Activated CD4-positive, alpha-beta T cell treated with anti-CD3 and anti-CD28 coated beads, Interleukin-2, amount 50 U/mL, for 1 hour (primary cell): Measurements from ENCODE around the gene CRACR2B.

Experiments used
- DNase-seq: peaks from one replicate; pipeline ENCODE4 v3.0.0-alpha.2; 2020

CRACR2B gene

GRCh38 chr11:839875-840617, 12.3 kb downstream of the CRACR2B start:
- DNase-seq = no peak

DNA sequence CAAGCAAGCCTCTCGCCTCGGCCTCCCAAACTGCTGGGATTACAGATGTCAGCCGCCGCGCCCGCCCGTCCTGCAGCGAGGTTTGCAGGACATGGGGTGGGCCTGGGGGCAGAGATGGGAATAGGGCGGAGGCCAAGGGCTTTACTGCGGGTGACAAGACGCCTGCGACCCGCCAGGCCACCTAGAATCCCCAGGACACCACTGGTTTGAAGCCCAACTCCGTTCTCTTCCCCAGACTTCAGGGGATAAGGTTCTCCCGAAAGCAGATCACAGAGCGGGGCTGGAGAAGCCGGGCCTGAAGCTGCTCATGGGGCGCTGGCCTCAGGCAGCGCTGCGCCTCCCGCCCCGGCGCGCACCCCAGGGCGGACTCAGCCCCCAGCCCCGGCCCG, 14.3 kb downstream of the CRACR2B start:
- no peak for DNase-seq

GRCh38 chr11:842370-843002, 14.8 kb downstream of the CRACR2B start, which contains the start of the genes POLR2L and TSPAN4:
TSS of gene POLR2L (minus strand) at chr11:842529. CDS start at chr11:842508, 21 bp downstream.
TSS of gene TSPAN4 (plus strand) at chr11:842852. CDS start at chr11:850305, 7,453 bp downstream.
- DNase-seq = peak; percentile 86

GRCh38 chr11:843086-843734, 15.5 kb downstream of the CRACR2B start:
- DNase-seq = no peak

DNA sequence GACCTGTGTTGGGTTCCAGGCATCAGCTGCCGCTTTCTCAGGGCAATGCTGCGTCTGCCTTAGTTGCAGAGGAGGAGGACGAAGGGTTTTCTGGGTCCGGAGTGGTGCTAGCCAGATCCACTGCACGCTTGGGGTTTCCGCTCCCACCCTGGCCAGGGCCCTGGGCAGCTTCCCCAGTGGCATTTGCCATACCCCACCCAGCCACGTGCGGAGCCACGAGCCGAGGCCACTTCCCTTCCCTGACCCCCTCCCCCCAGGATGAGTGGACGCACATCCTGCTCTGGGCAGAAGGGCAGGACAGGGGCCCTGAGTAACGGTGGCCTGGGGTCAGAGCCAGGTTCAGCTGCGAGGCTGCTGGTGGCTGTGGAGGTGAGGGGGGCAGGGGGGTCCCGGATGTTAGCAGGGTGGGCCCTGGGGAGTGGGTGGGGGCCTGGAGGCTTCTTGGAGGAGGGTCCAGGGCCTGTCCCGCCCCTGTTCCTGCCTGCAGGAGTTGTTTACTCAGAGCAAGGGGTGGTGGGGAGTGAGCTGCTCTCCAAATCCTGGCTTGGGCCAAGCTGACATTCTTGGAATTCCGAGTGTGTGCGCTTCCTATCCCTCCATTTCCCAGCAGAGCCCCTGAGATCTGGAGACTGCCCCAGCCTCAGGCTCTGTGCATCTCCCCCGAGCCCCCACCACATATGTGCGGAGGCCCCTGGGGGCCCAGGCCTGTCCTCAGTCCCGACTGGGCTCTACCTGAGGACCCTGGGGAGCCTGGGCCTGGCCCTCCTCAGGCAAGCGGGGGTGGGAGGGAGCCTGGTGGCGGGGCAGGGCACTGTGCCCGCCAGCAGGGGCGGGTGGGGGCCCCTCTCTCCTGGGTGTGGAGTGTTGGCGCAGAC, 16.3 kb downstream of the CRACR2B start:
- no peak for DNase-seq

DNA sequence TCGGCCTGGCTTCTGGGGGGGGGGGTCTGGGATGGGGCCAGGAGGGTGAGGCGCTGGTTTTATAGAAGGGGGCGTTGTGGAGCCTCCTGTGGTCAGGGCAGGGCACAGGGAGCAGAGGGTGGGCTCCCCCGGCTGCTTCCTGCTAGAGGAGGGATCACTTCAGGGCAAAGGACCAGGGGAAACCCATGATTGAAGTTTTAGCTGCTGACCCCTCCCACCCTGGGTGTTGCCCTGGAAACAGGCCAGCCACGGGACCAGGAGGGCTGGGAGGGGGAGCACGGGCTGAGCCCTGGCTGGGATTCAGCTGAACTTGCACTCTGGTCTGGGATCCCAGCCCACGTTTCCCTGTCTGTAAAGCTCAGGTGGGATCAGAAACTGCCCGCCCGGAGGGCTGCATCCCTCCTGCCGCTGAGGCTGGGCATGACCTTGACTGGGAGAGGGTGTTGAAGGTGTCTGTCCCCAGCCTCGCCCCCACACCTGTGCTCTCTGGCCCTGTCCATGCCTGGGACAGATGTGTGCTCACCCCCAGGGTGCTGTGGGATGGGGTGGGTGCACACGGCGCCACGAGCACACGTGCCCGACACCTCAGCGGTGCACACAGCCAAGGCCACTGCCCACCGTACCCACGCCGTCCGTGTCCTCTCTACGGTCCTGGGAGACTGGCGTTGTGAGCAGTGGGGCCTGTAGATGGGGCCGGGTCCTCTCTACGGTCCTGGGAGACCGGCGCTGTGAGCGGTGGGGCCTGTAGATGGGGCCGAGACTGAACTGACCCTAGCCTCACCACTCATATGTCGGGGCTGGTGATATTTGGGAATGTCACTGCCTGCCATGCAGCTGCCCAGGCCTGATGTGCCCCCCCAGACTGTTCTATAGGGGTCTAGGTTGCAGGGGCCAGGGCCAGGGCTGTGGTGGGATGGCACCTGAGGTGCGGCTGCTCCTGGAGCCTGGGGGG, 17.2 kb downstream of the CRACR2B start:
- no peak for DNase-seq

GRCh38 chr11:845872-846495, 18.3 kb downstream of the CRACR2B start:
- DNase-seq = no peak

DNA sequence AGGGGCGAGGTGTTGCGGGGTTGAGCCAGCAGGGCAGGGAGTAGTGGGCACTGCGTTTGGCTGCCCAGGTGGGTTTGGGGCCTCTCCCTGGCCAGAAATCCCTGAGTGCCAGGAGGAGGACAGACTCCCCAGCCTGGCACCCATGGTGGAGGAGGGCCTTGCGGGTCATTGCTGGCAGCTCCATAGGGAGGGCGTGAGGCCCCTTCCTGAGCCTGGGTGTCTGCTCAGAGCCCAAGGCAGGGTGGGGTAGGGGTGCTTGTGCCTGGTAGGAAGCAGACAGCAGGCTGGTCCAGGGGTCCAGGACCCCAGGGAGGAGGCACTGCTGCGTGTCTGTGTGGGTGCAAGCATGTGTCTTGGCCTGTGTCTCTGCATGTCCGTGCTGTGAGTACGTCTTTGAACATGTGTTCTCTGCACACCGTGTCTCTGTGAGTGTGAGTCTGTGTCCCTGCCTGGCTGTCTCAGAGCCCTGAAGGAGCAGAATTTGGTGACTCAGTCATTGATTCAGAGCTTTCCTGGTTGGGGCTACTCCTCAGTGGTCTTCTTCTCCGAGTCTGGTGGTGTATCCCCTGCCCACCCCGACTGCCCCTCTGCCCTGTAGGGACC, 18.9 kb downstream of the CRACR2B start:
- DNase-seq = no peak

- DNase-seq = no peak
These were observed 20.2 kb downstream of the CRACR2B start for GRCh38 chr11:847876-848275.

- peak; percentile 66 for DNase-seq
These were observed 20.7 kb downstream of the CRACR2B start for GRCh38 chr11:848380-848931.

DNA sequence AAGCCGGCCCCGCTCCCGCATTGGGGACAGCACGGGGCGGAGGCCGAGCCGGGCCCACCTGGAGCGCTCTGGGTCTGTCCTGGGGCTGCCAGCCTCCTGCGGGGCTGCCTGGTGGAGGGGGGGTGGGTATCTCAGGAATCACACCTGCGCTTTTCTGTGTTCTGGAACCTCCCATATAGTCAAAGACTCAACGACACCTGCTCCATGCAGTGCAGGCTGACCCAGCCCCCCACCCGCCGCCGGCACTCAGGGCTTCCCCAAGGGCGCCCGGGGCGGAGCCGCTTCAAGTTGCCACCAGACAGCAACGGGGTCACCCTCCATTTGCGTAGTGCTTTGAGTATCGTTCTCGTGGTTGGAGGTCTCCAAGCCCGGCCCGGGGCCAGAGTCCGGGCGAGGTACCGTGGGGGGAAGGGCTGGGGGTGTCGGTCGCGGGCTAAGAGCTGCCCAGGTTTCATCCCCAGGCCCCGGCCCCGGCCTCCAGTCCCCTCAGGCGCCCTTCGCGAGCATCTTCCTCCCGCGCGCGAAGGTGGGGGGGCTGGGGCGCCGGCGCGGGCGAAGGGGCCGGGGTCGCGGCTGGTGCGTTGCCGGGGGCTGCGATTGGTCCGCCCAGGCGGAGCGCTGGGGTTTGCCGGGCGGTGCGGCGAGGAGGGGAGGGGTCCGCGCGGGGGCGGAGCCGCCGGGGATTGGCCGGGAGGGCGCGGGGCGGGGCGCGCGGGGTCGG, 21.5 kb downstream of the CRACR2B start:
- no peak for DNase-seq

DNA sequence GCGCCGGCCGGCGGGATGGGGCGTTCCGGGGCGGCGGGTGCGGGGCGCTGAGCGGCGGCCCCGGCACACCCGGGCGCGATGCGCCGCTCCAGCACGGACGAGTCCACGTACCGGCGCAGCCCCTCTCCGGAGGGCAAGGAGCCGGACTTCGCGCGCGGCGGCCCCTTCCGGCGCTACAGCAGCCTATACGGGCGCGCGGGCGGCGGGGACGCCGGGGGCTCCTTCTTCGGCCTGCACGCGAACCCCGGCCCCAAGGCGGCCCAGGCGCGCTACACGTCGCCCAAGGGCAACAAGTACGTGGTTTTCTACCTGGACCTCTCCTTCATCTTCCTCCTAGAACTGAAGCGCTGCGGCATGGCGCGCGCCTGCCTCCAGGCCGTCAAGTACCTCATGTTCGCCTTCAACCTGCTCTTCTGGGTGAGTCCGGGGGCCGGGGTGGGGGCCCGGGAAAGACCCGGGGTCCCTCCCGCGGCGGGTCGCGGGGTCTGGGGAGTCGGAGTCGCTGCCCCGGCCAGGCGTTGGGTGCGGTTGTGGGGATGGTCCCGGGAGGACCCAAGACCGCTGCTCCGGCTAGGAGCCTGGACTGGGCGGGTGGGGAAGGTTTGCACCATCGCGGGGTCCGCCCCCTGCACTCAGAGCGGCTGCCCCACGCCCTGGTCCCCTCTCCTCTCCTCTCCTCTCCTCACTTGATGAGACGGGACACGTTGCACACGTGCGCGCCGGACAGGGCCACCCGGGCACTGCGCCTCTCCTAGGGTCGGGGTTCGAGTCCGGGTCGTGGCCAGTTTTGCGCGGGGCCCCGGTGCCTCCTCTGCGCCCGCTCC, 22.4 kb downstream of the CRACR2B start:
- DNase-seq = no peak

DNA sequence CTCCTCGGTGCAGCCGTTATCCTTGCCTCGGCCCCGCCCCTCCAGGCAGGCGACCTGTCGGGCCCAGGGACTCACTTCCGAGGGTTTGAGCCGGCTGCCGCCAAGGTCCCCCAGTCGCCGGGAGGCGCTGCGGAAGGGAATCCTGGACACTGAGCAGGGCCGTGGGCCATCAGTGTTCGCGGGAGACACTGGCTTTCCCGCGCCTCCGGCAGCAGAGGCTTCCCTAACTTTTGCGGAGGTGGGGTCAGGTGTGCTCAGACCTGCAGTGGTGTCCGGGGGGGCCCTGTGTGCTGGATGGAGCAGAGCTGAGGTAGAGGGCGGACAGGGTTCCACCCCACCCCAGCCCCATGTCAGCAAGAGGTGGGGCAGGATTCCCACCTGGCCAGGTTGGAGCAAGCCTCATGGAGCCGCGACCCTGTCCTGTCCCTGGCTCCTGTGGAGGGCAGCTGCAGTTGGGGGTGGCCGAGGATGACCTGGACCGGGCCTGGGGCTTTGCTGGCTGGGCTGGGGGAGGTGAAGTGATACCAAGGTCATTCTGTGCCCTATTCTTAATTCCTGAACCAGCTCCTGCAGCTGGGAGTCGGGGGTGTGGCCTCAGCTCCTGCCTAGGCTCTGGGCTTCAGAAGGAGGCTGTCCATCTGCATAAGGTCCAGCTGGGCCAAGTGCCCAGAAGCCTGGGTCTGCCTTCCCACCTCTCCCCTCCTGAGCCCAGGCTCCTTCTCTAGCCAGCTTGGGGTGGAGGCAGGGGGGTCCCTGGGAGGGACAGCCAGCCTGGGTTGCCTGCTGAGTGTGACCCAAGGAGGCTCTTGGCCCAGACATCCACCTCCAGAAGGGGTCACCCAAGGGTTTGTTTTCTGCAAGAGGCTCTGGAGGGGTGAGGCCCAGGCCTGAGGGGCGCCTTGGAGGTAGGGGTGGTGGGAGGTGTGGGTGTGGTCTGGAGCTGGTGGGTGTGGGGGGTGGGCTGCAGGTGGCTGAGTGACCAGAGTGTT, 23.4 kb downstream of the CRACR2B start:
- no peak for DNase-seq

DNA sequence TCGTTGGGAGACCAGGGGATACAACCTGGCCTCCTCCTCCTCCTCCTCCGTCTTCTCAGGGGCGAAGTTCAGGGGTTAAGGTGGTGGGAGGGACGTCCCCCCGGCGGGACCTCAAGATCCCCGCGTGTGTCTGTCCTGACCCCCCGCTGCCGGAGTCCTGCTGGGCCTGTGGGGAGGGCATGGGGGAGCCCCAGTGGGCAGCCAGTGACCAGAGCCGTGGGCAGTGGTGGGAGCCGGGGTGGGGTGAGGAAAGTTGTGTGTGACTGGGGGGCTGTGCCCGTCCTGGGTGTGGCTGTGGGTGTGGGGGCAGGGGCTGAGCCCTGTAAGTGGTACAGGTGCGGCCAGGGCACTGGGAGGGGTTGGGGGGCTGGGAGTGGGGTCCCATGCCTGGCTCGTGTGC, 25.0 kb downstream of the CRACR2B start:
- no peak for DNase-seq

DNA sequence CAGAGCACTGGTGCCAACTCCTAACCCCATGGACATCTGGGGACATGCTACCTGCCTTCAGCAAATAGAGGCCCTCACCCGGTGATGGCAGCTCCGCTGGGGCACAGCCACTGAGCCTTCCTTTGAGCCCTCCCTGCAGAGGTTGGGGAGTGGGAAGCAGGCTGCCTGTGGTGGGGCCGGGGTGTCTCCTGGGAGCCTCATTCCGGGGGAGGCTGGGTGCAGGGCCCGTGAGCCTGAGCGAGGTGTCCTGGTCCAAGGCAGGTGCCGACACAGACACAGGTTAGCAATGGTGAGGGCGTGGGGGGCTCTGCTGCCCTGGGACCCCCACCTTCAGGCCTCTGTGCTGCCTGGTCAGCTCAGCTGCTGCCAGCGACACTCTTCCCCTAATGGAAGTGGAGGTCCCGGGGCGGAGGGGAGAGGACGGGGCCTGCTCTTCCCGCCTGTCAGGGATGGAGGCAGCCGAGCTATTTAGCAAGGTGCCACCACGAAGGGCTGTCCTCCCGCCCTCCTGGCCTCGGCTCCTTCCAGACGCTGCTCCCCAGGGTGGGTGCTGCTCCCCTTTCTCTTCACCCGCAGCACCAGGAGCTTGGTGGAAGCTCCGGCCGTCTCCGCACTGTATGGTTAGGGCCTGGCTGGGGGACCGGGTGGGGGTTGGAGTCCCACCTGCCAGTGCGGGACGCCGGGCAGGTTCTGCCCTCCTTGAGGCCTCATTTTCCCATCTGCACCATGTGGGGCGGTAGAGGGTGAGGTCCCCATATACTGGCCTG, 26.1 kb downstream of the CRACR2B start:
- DNase-seq = no peak

DNA sequence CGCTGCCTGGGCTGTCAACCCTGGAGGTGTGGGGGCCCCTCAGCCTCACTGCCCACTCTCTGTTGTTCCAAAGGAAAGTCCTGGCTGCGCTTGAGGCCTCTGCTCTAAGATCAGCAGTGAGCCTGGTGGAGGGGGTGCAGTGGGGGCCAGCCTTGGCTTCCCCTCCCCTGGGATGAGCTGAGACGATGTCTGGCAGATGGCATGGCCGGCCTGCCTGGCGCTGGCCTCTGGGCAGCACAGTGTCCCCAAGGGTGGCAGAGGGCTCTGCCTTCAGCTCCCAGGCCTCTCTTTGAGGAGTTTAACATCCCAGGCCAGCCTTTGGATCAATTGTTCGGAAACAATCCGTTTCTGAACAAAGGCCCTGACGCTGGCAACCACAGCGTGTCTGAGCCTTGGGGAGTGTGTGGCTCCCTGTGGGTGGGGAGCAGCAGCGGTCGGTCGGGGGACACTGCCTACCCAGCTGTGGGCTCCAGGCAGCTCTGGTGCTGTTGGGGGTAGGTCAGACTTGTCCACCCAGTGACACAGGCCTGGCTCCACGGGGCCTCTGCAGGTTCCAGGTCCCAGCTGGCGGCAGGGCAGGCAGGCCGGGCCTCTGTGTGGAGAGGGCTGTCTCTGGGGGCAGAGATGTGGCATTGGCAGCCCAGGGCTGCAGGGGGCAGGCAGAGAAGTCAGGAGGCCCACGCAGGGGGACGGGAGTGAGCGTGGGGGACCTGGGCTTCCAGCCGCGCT, 27.0 kb downstream of the CRACR2B start:
- no peak for DNase-seq
